Measurements from ENCODE around the gene CFAP74.
"Not testable (repeated sequence)": the region's sequence is repeated elsewhere in the genome, so short reads cannot be mapped to it uniquely, and the experiment has no call there.

Gene CFAP74

DNA sequence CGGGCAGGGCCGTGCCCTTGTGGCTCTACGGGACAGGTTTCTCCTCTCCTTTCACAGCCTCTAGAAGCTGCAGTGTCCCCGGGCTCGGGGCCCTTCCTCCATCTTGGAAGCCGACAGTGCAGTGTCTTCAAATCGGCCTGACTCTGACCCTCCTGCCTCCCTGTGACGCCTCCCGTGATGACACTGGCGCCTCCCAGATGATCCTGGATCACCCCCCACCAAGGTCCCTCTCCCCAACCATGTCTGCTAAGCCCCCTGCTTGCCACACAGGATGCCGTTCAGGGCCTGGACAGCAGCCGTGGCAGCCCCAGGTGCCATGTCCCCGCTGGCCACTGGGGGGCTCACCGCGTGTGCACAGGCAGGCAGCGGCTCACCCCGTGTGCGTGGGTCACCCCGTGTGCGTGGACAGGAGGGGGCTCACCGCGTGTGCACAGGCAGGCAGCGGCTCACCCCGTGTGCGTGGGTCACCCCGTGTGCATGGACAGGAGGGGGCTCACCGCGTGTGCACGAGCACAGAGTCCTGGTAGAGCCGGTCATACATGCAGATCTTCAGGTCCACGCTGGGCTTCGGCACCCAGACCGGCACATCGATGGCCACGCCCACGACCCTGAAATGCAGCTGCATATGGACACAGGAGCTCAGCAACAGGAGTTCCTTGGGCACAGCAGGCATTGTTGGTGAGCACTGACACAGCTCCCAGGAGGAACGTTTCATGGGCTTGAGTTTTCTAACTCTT lies 59.6 kb downstream of the CFAP74 start:
- DNase-seq, result peak; percentile 56

DNA sequence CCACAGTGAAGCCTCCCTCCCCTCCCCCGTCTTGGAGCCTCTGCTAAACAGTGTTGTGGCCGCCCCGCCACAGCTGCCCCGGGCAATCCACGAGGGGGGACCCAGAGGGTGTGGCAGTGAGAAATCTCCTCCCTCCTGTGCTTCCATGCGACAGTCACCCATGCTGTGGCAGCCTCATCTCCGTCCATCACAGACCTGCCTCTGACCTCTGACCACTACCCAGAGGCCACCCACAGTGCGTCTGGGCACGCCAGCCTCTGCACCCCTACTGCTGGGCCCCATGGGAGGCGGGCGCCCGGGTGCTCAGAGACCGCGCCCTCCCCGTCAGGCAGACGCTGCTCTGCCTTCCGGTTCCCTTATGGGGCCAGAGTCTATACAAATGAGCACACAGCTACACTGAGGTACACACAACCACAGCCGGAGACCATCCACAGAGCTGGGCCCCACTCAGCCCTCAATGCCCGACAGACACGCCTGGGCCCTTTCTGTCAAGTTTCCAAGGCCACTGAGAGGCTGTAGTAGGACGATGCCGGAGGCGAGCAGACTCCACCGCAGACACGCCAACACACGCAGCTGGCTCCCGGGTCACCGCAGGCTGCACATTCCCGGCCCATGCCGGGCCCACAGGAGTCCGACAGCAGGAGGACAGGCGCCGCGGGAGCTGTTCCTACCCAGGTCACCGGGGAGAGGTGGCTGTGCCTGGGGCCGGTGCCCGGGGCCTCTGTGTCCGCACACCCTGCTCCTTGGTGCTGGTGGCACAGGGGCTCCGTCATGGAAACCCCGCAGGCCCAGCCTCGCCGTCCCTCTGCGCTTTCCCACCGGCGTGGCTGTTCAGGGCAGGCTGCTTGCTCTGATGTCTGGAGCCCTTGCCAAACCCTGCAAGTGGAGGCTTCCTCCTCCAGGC lies 60.6 kb downstream of the CFAP74 start:
- no peak for DNase-seq

- DNase-seq, result no peak
Measured at GRCh38 chr1:1941868-1942752, 61.5 kb downstream of the CFAP74 start.

- no peak for DNase-seq
Measured at GRCh38 chr1:1941211-1941841, 62.3 kb downstream of the CFAP74 start.

- DNase-seq, result no peak
Measured at GRCh38 chr1:1940123-1940425, 63.5 kb downstream of the CFAP74 start.

- no peak for DNase-seq
Measured at GRCh38 chr1:1939296-1940122, 64.1 kb downstream of the CFAP74 start.

GRCh38 chr1:1938613-1939295 lies 64.8 kb downstream of the CFAP74 start:
- DNase-seq, result no peak

GRCh38 chr1:1938276-1938573 lies 65.4 kb downstream of the CFAP74 start:
- no peak for DNase-seq

DNA sequence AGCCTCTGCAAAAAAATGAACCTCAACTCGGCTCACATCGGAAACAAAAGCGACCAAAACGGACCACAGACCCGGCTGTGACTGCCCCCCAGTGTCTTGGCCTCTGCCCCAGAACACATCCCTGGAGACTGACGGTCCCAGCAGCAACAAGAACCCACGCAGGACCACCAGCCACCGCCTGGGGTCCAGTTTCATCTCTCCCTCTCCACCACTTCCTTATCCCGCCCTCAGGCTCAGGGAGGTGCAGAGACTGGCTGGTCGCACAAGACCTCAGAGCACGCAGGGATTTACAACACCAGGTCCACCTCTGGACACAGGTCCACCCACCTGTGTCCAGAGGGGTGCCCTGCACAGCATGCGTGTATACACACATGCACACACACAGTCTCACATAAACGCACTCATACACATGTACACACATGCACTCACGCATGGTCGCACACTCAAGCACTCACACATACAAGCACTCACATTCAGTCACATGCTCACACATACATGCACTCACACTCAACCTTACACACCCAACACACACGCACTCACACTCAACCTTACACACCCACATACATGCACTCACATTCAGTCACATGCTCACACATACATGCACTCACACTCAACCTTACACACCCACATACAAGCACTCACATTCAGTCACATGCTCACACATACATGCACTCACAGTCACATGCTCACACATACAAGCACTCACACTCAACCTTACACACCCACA lies 65.9 kb downstream of the CFAP74 start:
- DNase-seq, result no peak

- no peak for DNase-seq
Measured at GRCh38 chr1:1937061-1937460, 66.5 kb downstream of the CFAP74 start.

GRCh38 chr1:1934848-1935247 lies 68.7 kb downstream of the CFAP74 start:
- not testable (repeated sequence) for DNase-seq

- DNase-seq, result no peak
Measured at GRCh38 chr1:1929639-1930545, 73.7 kb downstream of the CFAP74 start.

- no peak for DNase-seq
Measured at GRCh38 chr1:1929102-1929638, 74.4 kb downstream of the CFAP74 start.

DNA sequence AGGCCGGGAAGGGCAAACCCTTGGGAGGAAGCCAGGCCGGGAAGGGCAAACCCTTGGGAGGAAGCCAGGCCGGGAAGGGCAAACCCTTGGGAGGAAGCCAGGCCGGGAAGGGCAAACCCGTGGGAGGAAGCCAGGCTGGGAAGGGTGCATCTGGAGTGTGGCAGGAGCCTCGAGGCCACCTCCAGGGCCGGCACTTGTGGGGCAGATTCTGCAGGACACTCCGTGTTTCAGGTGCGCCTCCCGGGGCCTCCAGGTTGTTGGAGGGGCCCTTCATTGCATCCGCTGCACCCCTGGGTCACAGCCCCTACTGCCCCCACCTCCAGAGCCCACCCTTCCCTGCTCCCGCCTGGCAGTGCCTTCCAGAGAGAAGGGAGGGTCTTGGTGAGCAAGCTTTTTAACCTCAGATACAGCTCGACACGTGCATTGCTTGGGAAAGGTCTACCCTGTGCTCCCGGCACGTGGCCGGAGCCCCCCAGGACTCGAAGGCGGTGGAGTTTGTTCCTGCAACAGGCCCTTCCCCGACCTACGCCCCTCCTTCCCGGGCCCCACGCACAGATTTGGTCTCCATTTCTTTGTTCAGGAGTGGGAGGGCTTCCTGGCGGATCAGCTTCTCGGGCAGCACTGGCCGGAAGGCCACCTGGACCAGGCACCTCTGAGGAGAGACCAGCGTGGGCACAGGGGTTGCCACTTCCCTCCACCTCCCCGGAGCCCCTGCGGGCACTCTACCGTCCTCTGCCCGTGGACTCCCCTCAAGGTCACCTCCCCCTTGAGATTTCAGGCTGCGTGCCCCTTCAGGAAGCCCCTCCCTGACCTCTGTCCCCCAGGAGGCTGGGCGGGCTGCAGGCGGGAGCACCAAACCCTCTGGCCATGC lies 75.1 kb downstream of the CFAP74 start:
- DNase-seq, result no peak

DNA sequence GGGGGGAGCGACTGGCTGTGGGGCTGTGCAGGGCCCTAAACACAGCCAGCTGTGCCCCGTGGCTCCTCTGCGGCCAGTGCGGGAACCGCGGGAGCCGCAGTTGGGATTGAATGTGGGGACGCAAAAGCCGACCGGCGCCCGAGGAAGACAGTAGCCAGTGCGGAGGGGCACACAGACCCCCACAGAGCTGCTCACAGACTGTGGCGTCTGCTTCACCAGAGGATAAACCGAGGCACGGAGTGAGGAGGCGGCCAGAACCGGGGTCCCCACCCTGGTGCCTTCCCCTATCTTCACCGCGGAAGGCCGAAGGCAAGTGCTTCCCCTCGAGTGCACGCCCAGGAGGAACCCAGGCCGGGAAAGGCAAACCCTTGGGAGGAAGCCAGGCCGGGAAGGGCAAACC lies 75.8 kb downstream of the CFAP74 start:
- DNase-seq, result no peak

- no peak for DNase-seq
Measured at GRCh38 chr1:1926886-1927660, 76.5 kb downstream of the CFAP74 start.

GRCh38 chr1:1926346-1926811 lies 77.2 kb downstream of the CFAP74 start:
- no peak for DNase-seq

Data from effector CD4-positive, alpha-beta T cell (primary cell).